ENCODE measurements around the gene LILRA6.

The LILRA6 gene

GRCh38 chr19:54191811-54192453, 50.7 kb downstream of the LILRA6 start:
- POLR2A ChIA-PET = interaction anchor here (0.9 to 5.7 kb wide), 5 partner anchors 8 to 55 kb away, joined by 4 to 76 read pairs (median 5); partner anchors contain the start of genes CNOT3, RPS9 and TMC4

GRCh38 chr19:54191011-54191810, 51.4 kb downstream of the LILRA6 start, which contains the start of gene TSEN34:
TSS of gene TSEN34 (plus strand) at chr19:54191308. CDS start at chr19:54191365, 57 bp downstream.
- DNase-seq (ENCODE audit: extremely low spot score) = peak; percentile 71
- CTCF ChIA-PET = no interaction called here
- TF ChIP-seq ZNF384 (IDR thresholded peaks at IDR 0.05) = no peak
- TF ChIP-seq NFRKB (IDR thresholded peaks at IDR 0.05) = no peak
- no peak for TF ChIP-seq ARNT (IDR thresholded peaks at IDR 0.05)
- no peak for TF ChIP-seq TARDBP (IDR thresholded peaks at IDR 0.05)
- TF ChIP-seq FOXA1 (IDR thresholded peaks at IDR 0.05) = no peak
- TF ChIP-seq CTBP1 (IDR thresholded peaks at IDR 0.05; ENCODE audit: borderline replicate concordance) = no peak
- no peak for TF ChIP-seq HDGF (IDR thresholded peaks at IDR 0.05; ENCODE audit: borderline replicate concordance)
- no peak for TF ChIP-seq BHLHE40 (IDR thresholded peaks at IDR 0.05; ENCODE audit: borderline replicate concordance)
- TF ChIP-seq SP1 (IDR thresholded peaks at IDR 0.05) = no peak
- no peak for TF ChIP-seq LEF1 (IDR thresholded peaks at IDR 0.05; ENCODE audit: borderline replicate concordance)
- POLR2A ChIA-PET = interaction anchor here (0.6 to 5.7 kb wide), 8 partner anchors 9 to 671 kb away, joined by 3 to 76 read pairs (median 4); partner anchors contain the start of genes CNOT3, RPS9 and TMC4

More at GRCh38 chr19:54191811-54192453, 50.7 kb downstream of the LILRA6 start:
- TF ChIP-seq FOXK2 (IDR thresholded peaks at IDR 0.05) (no peak), HDGF (IDR thresholded peaks at IDR 0.05; ENCODE audit: borderline replicate concordance) (no peak), FOXA1 (IDR thresholded peaks at IDR 0.05) (no peak), SUZ12 (IDR thresholded peaks at IDR 0.05) (no peak), SP1 (IDR thresholded peaks at IDR 0.05) (no peak), PKNOX1 (IDR thresholded peaks at IDR 0.05) (no peak), CTBP1 (IDR thresholded peaks at IDR 0.05; ENCODE audit: borderline replicate concordance) (no peak), LEF1 (IDR thresholded peaks at IDR 0.05; ENCODE audit: borderline replicate concordance) (no peak), L3MBTL2 (conservative IDR thresholded peaks at IDR 0.05) (no peak), BHLHE40 (IDR thresholded peaks at IDR 0.05; ENCODE audit: borderline replicate concordance) (no peak)
- CTCF ChIA-PET = interaction anchor here (0.5 to 0.7 kb wide), 3 partner anchors 9 to 1929 kb away, joined by 3 to 4 read pairs (median 3); partner anchors contain the start of gene ZNF787
- DNase-seq (ENCODE audit: extremely low spot score) = no peak

GRCh38 chr19:54190503-54191010, 52.0 kb downstream of the LILRA6 start:
- CTCF ChIA-PET = no interaction called here
- peak; percentile 86 for DNase-seq (ENCODE audit: extremely low spot score)
- POLR2A ChIA-PET = interaction anchor here (0.6 to 5.7 kb wide), 6 partner anchors 9 to 670 kb away, joined by 3 to 76 read pairs (median 4); partner anchors contain the start of gene RPS9
- no peak for TF ChIP-seq FOXM1 (IDR thresholded peaks at IDR 0.05; ENCODE audit: borderline replicate concordance)

- CTCF ChIA-PET = interaction anchor here (1.1 kb wide), 1 partner anchor 76 kb away, joined by 4 read pairs; no protein-coding TSS in a partner anchor
These were observed 52.7 kb downstream of the LILRA6 start for GRCh38 chr19:54189735-54190502.

GRCh38 chr19:54189145-54189734, 53.4 kb downstream of the LILRA6 start, which contains the start of gene MBOAT7:
TSS of gene MBOAT7 (minus strand) at chr19:54189580. CDS start at chr19:54188508, 1,072 bp downstream.
- ChIA-PET POLR2A (interaction anchor here (0.6 to 5.7 kb wide), 14 partner anchors 8 to 86 kb away, joined by 3 to 76 read pairs (median 3); partner anchors contain the start of genes CNOT3, NDUFA3, PRPF31 and RPS9), CTCF (interaction anchor here (1.1 kb wide), 1 partner anchor 77 kb away, joined by 4 read pairs; no protein-coding TSS in a partner anchor)
- TF ChIP-seq TARDBP (IDR thresholded peaks at IDR 0.05) (no peak), FOXA1 (IDR thresholded peaks at IDR 0.05) (no peak), FOXM1 (IDR thresholded peaks at IDR 0.05; ENCODE audit: borderline replicate concordance) (no peak), ELF4 (IDR thresholded peaks at IDR 0.05) (no peak)
- no peak for DNase-seq (ENCODE audit: extremely low spot score)

More at GRCh38 chr19:54189735-54190502, 52.7 kb downstream of the LILRA6 start:
- POLR2A ChIA-PET = interaction anchor here (0.6 to 5.7 kb wide), 16 partner anchors 8 to 669 kb away, joined by 3 to 76 read pairs (median 3); partner anchors contain the start of genes CNOT3, NDUFA3, PRPF31 and RPS9
- no peak for TF ChIP-seq FOXK2 (IDR thresholded peaks at IDR 0.05)
- TF ChIP-seq ZNF384 (IDR thresholded peaks at IDR 0.05) = no peak
- no peak for TF ChIP-seq NFRKB (IDR thresholded peaks at IDR 0.05)
- TF ChIP-seq L3MBTL2 (conservative IDR thresholded peaks at IDR 0.05) = peak; percentile 88
- TF ChIP-seq SUZ12 (IDR thresholded peaks at IDR 0.05) = no peak
- peak; percentile 71 for TF ChIP-seq PKNOX1 (IDR thresholded peaks at IDR 0.05)
- DNase-seq (ENCODE audit: extremely low spot score) = peak; percentile 93

All from HEK293T (cell line).